Activated CD4-positive, alpha-beta T cell treated with anti-CD3 and anti-CD28 coated beads, Interleukin-2, amount 10 ng/mL, durations not matched to agents 24 days and 14 days (primary cell): Measurements from ENCODE around the gene PCDH9. TPM values are rescaled to one million over a fixed set of nuclear protein-coding genes. Genes with fewer than 3 reads are reported as not detected.

Experiments used
- DNase-seq: peaks from one replicate; pipeline ENCODE4 v3.0.0; 2022
- H3K27ac Mint-ChIP-seq: one replicate; pipeline ENCODE4 v1.8.0; 2022; ENCODE audit warnings: mild to moderate bottlenecking, mixed read lengths
- H3K27me3 Mint-ChIP-seq: one replicate; pipeline ENCODE4 v1.8.0; 2022; ENCODE audit warnings: mixed read lengths
- H3K36me3 Mint-ChIP-seq: one replicate; pipeline ENCODE4 v1.8.0; 2022; ENCODE audit warnings: low read depth, mild to moderate bottlenecking, mixed read lengths
- H3K4me1 Mint-ChIP-seq: one replicate; pipeline ENCODE4 v1.8.0; 2021; ENCODE audit warnings: mixed read lengths
- H3K4me3 Mint-ChIP-seq: one replicate; pipeline ENCODE4 v1.8.0; 2022; ENCODE audit warnings: mild to moderate bottlenecking, moderate library complexity, mixed read lengths
- H3K9me3 Mint-ChIP-seq: one replicate; pipeline ENCODE4 v1.8.0; 2021; ENCODE audit warnings: mixed read lengths
- intact Hi-C: fragments of 100-400 bp; cut with micrococcal nuclease; formaldehyde crosslinking; loops from one replicate; pipeline ENCODE4 v1.15.1; 2023
- total RNA-seq: library from RNA; stranded (reverse); gene quantifications from 2 replicates; pipeline ENCODE4 v1.2.3, GENCODE V29; 2022

The PCDH9 gene
- total RNA-seq, 1 donor from 2014 or later, result 0.09 TPM

DNA sequence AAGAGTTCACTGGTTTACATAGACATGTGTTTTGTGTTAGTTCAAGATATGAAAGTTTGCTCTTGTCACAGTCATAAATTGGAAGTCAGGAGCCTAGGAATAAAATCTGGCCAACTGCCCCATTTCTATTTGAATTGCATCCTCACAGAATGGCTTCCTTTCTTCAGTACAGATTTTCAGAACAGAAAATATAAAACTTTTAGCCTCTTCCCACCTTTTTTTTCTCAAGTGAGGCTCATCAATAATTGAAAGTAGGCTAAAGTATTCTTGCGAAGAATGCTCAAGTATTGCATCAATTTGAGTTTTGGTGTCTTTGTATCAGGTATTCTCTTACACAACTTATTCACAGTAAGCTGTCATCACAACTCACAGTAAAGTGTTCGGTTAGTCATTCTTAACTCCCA, 802.7 kb downstream of the PCDH9 start:
- no peaks in the 10 kb centered on the region for H3K4me1 Mint-ChIP-seq
- H3K9me3 Mint-ChIP-seq, result no peaks in the 10 kb centered on the region
- H3K4me3 Mint-ChIP-seq, result no peak overlapping the region
- no peaks in the 10 kb centered on the region for H3K36me3 Mint-ChIP-seq
- intact Hi-C loops, result no loop called here
- no peak overlapping the region for H3K27ac Mint-ChIP-seq
- H3K27me3 Mint-ChIP-seq, result no peaks in the 10 kb centered on the region
- DNase-seq, result no peak

DNA sequence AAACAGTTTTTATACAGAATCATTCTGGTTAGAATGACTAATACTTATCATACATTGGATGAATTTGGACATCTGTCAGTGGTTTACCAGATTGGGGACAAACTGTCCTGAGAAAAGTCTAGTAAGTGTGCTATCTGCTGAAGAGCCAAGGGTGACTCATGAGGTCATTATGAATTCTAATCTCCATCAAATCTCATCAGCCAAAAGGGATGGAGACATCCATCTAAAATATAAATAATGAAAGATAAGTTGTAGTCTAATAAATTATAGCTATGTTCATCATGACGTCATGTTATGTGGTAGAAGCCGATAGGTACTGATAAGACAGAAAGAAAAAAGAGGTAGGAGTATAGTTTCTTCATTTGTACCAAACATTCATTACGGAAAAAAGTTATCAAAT, 804.4 kb downstream of the PCDH9 start:
- Mint-ChIP-seq H3K27ac (no peak overlapping the region), H3K4me3 (no peak overlapping the region), H3K36me3 (no peaks in the 10 kb centered on the region), H3K9me3 (no peaks in the 10 kb centered on the region), H3K4me1 (no peaks in the 10 kb centered on the region), H3K27me3 (no peaks in the 10 kb centered on the region)
- intact Hi-C loops, result no loop called here
- DNase-seq, result no peak

DNA sequence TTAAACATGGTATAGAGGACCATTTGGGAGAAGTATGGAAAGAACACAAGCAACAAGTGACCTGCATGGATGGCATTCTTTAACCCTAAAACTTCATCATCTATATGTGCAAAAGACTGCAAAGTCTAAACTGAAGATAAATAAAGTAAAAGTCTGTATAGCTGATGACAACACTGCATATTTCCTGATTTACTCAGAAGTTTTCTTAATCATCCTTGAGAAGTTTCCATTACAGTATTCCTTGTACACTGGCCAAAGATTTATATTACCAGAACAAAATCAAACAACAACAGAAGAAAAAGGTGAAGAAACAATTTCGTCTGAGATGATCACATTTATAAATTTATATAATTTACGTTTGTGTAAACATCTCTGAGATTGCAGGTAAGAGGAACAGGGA, 805.7 kb downstream of the PCDH9 start:
- H3K4me3 Mint-ChIP-seq, result no peak overlapping the region
- H3K27ac Mint-ChIP-seq, result no peak overlapping the region
- DNase-seq, result no peak
- no peaks in the 10 kb centered on the region for H3K4me1 Mint-ChIP-seq
- intact Hi-C loops, result no loop called here
- H3K36me3 Mint-ChIP-seq, result no peaks in the 10 kb centered on the region
- no peaks in the 10 kb centered on the region for H3K27me3 Mint-ChIP-seq
- no peaks in the 10 kb centered on the region for H3K9me3 Mint-ChIP-seq

DNA sequence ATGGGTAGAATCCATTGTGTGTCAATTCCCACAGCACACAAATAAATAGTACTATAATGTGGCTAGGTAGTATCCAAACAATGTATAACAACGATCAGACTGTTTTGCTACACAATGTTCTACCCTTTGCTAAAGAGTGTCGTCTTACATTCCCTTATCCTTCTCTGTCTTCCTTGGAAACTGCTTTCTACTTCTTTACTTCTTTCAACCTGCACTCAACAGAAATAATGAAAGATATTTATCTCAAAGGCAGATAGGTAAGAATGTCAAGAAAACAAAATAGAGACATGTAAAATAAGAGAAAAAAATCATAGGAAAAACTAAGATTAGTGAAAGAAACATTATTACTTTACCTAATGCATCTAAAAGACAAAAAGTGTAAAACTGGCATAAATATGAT, 814.7 kb downstream of the PCDH9 start:
- Mint-ChIP-seq H3K27me3 (no peaks in the 10 kb centered on the region), H3K4me3 (no peak overlapping the region), H3K36me3 (no peaks in the 10 kb centered on the region), H3K9me3 (no peaks in the 10 kb centered on the region), H3K4me1 (no peaks in the 10 kb centered on the region), H3K27ac (no peak overlapping the region)
- intact Hi-C loops, result no loop called here
- DNase-seq, result no peak

DNA sequence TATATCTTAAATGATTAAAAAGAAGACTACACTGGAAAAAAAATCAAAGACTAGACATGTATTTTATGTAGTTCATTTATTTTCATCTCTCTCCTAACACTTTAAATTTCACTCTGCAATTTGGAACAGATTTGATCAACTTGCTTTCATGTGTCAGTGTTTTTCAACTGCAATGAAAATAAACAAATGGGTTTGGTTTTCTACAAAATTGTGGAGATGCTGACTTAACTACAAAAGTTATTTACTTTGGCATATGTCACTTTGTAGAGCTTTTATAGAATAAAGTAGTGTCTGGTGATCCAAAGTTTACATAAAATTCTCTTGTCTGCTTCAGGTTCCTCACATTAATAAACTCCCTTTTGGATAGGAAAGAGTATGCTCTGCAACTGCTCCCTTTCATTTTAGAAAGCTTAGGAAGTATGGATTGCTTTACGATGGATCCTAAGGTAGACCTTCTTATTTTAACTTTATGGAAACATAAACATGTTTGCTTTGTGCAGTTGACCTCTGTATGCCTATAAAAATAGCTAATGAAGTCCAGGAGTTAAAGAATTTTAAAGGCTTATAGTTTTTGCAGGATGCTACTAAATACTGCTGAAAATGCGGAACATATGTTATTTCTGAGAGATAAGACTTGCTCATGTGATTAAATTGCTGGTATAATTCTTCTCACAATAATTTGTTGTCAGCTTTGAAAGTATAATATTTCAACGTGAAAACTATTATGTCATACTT, 815.9 kb downstream of the PCDH9 start:
- intact Hi-C loops, result no loop called here
- no peaks in the 10 kb centered on the region for H3K9me3 Mint-ChIP-seq
- no peaks in the 10 kb centered on the region for H3K4me1 Mint-ChIP-seq
- no peaks in the 10 kb centered on the region for H3K36me3 Mint-ChIP-seq
- DNase-seq, result no peak
- no peaks in the 10 kb centered on the region for H3K27me3 Mint-ChIP-seq
- H3K4me3 Mint-ChIP-seq, result no peak overlapping the region
- H3K27ac Mint-ChIP-seq, result no peak overlapping the region

DNA sequence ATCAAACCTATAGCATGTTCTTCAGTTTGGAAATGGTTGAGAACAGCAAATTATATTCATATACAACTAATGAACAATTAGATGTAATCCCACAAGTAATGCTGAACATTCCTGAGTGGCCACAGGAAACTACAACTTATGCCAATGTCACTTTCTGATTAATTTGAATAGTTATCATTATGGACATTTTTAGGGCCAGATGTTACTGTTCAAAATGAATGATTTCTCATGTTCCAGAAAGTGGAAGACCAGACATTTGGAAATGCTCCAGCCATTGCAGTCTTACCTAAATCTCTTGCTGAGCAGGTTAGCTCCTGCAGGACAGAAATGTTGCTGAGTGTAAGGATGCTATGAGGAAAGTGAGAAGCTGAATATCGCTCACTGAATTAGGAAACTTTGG, 819.8 kb downstream of the PCDH9 start:
- Mint-ChIP-seq H3K4me1 (no peaks in the 10 kb centered on the region), H3K27me3 (no peaks in the 10 kb centered on the region), H3K9me3 (no peaks in the 10 kb centered on the region), H3K36me3 (no peaks in the 10 kb centered on the region), H3K4me3 (no peak overlapping the region), H3K27ac (no peak overlapping the region)
- no peak for DNase-seq
- intact Hi-C loops, result no loop called here

DNA sequence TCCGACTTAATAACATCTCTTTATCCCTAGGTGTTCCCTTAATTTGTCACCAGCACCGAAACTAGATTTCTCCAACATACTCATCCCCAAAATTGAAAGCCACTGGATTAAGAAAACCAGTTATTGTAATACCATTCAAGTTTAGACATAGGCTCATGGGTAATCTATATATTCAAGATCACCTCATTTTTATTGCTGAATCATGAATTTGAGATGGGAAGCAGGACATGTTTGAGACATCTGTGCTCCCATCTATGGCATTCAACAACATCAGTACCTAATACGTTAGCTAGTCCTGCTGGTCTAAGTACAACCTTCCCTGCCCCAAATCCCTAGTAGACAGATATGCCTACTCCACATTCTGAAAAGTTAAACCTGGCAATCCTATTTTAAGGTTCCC, 820.6 kb downstream of the PCDH9 start:
- Mint-ChIP-seq H3K4me3 (no peak overlapping the region), H3K9me3 (no peaks in the 10 kb centered on the region), H3K27me3 (no peaks in the 10 kb centered on the region), H3K27ac (no peak overlapping the region), H3K4me1 (no peaks in the 10 kb centered on the region), H3K36me3 (no peaks in the 10 kb centered on the region)
- no peak for DNase-seq
- intact Hi-C loops, result no loop called here

DNA sequence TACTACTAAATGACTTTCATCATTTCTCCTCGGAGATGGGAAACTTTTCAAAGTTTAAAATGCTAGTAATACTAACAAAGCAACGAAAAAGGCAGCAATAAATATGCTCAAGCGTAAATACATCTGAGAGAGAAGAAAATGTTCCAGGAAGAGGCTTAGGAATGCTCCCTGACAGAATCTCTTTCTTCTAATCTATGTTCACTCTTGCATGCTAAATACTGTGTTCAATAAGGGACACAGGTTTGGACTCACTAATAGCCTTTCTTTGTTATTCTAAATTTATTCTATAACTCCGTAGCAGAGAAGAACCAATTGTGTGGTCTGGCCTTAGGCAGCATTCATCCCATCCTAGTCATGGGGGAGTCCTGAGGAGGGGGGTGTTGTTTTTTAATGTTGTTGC, 823.0 kb downstream of the PCDH9 start:
- intact Hi-C loops, result no loop called here
- Mint-ChIP-seq H3K27me3 (no peaks in the 10 kb centered on the region), H3K36me3 (no peaks in the 10 kb centered on the region), H3K4me3 (no peak overlapping the region), H3K9me3 (no peaks in the 10 kb centered on the region), H3K4me1 (no peaks in the 10 kb centered on the region), H3K27ac (no peak overlapping the region)
- no peak for DNase-seq

DNA sequence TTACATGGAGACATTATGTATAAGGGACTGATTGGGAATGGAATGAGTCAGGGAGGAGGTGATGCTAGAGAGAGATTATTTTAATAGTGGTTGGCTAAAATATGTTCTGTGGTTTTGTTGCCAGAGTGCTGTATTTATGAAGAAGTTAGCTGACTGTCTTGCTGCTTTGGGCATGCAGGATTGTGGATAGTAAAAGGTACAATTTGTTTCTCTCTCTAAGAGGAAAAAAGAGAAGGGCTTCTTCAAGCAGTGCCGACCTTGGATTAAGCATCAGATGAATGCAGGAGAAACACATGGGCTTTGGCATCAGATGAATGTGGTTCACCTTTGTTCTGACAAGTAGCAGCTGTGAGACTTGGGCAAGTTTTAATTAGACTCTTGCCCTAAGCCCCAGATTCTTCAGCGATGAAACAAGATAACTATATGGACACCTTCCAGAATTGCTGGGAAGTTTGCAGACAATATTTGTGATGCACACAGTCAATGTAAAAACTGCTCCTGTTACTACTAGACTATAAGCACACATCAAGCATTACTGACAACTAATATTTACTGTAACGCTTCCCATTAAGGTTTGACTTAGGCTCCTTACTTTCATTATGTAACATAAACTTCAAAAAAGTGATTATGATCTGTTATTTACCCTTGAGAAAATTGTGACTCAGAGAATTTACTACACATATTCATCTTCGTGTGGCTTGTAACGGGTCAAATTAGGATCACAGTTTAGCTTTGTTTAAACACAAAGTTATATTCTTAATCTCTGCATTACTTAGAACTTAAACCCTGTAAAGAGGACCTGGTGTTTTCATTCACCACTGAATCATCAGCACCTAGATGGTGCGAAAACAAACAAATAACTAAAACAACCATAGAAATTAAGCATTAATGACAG, 824.0 kb downstream of the PCDH9 start:
- no peak overlapping the region for H3K4me3 Mint-ChIP-seq
- no peaks in the 10 kb centered on the region for H3K4me1 Mint-ChIP-seq
- no peaks in the 10 kb centered on the region for H3K36me3 Mint-ChIP-seq
- no peaks in the 10 kb centered on the region for H3K27me3 Mint-ChIP-seq
- intact Hi-C loops, result no loop called here
- no peak overlapping the region for H3K27ac Mint-ChIP-seq
- no peak for DNase-seq
- no peaks in the 10 kb centered on the region for H3K9me3 Mint-ChIP-seq

DNA sequence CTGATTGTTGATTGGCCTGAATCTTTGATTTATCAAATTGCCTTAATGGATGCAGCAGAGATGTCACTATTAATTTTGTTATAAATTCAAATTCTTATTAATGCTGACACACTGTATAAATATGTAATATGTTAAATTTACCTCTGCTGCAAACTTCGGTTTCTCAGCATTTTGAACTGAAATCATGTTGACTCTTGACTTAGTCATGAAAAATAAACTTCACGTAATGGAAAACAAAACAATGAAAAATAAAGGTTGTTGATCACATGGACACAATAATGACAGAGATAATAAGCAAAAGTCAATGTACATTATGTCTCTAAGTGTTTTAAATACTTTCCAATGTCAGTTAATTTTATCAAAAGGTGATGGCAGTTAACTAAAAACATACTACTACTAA, 827.6 kb downstream of the PCDH9 start:
- Mint-ChIP-seq H3K9me3 (no peaks in the 10 kb centered on the region), H3K4me3 (no peak overlapping the region), H3K27me3 (no peaks in the 10 kb centered on the region), H3K36me3 (no peaks in the 10 kb centered on the region), H3K4me1 (no peaks in the 10 kb centered on the region), H3K27ac (no peak overlapping the region)
- intact Hi-C loops, result no loop called here
- no peak for DNase-seq

DNA sequence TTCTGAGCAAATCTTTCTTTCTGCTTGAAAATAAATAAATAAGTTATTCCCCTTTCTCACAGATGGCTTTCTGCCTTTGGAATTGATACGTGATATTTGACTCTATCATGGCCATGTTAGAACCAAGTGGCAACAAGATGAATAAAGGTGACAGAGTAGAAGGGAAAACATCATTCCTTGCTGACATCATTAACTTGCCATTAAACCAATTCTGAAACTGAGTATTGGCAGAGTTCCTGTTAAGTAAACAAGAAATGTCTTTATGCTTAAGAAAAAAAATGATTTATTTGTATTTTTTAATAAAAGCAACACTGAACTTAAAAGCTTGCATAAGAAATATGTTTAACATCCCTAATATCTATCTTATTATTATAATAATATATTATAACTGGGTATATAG, 828.1 kb downstream of the PCDH9 start:
- no peak overlapping the region for H3K4me3 Mint-ChIP-seq
- H3K27ac Mint-ChIP-seq, result no peak overlapping the region
- no peaks in the 10 kb centered on the region for H3K4me1 Mint-ChIP-seq

DNA sequence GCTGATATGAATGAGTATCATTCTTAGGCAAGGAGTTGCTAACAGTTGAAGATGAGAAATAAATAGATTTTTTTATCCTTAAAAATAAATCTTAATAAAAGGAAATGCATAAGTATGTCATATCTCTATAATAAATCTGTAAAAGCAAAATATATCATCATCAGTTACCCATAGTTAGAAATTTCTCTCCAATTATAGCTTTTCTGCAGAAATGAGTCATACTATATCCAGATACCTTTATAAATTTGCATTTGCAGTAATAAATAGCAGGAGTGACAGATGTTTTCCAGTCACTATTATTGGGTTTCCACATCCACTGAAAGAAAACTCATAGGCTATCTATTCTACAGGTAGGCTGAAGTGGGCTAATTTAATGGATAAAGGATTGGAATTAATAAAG, 829.8 kb downstream of the PCDH9 start:
- intact Hi-C loops, result no loop called here
- no peaks in the 10 kb centered on the region for H3K4me1 Mint-ChIP-seq
- H3K27me3 Mint-ChIP-seq, result no peaks in the 10 kb centered on the region
- DNase-seq, result no peak
- H3K9me3 Mint-ChIP-seq, result no peaks in the 10 kb centered on the region
- H3K27ac Mint-ChIP-seq, result no peak overlapping the region
- H3K4me3 Mint-ChIP-seq, result no peak overlapping the region
- no peaks in the 10 kb centered on the region for H3K36me3 Mint-ChIP-seq

More for the DNA sequence above, 828.1 kb downstream of the PCDH9 start:
- Mint-ChIP-seq H3K36me3 (no peaks in the 10 kb centered on the region), H3K27me3 (no peaks in the 10 kb centered on the region), H3K9me3 (no peaks in the 10 kb centered on the region)
- DNase-seq, result no peak
- intact Hi-C loops, result no loop called here

DNA sequence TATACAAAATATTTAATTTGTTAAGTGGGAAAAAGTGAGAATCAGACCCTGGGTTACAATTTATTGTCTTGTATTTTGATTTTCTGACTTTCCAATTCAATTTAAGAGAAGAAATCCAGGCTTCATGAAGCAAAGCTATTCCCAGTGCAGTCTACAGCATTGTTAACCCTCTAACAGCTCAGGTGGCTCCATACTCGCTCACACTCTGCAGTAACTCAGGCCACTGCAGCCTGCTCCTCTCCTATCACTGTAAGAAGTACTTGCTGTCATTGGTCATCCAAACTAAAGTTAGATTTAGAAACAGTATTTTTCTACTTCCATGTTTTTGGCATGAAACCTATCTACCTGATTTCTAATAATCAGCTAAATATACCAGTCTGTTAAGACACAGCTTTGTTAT, 830.3 kb downstream of the PCDH9 start:
- Mint-ChIP-seq H3K9me3 (no peaks in the 10 kb centered on the region), H3K4me1 (no peaks in the 10 kb centered on the region), H3K27me3 (no peaks in the 10 kb centered on the region), H3K36me3 (no peaks in the 10 kb centered on the region), H3K27ac (no peak overlapping the region), H3K4me3 (no peak overlapping the region)
- intact Hi-C loops, result no loop called here
- DNase-seq, result no peak

DNA sequence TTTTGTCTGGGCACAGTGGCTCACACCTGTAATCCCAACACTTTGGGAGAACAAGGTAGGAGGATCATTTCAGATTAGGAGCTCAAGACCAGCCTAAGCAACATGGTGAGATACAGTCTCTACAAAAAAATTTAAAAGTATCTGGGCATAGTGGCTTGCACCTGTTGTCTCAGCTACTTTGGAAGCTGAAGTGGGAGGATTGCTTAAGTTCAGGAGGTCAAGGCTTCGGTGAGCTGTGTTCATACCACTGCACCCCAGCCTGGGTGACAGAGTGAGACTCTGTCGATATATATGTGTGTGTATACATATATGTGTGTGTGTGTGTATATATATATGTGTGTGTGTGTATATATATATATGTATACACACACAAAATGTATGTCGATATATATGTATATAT, 833.0 kb downstream of the PCDH9 start:
- no peak for DNase-seq
- Mint-ChIP-seq H3K9me3 (no peaks in the 10 kb centered on the region), H3K27ac (no peak overlapping the region), H3K27me3 (no peaks in the 10 kb centered on the region), H3K4me3 (no peak overlapping the region), H3K4me1 (no peaks in the 10 kb centered on the region), H3K36me3 (no peaks in the 10 kb centered on the region)
- intact Hi-C loops, result no loop called here
